Measurements from ENCODE around the gene DNAJB6.
"Not testable (repeated sequence)": the region's sequence is repeated elsewhere in the genome, so short reads cannot be mapped to it uniquely, and the experiment has no call there.

DNAJB6 gene

DNA sequence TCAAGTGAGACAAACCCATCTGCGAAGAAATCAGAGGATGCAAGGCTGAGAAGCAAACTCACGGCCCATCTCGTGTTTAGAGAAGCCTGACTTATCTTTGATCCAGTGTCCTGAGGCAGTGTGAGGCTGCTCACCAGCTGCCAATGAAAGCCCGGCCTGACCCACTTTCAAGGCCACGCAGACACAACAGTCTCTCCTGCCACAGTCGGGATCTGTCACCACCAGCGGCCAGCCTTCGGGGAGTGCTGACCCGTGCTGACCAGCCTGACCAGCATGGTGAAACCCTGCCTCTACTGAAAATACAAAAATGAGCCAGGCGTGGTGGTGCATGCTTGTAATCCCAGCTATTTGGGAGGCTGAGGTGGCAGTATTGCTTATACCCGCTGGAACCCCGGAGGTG, 7.4 kb upstream of the DNAJB6 start:
- DNase-seq: no peak

DNA sequence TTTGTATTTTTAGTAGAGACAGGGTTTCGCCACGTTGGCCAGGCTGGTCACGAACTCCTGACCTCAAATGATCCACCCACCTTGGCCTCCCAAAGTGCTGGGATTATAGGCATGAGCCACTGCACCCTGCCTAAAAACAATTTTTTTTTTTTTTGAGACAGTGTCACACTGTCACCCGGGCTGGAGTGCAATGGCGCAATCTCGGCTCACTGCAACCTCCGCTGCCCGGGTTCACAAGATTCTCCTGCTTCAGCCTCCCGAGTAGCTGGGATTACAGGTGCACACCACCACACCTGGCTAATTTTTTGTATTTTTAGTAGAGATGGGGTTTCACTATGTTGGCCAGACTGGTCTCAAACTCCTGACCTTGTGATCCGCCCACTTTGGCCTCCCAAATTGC, 6.2 kb upstream of the DNAJB6 start:
- not testable (repeated sequence) for DNase-seq

DNA sequence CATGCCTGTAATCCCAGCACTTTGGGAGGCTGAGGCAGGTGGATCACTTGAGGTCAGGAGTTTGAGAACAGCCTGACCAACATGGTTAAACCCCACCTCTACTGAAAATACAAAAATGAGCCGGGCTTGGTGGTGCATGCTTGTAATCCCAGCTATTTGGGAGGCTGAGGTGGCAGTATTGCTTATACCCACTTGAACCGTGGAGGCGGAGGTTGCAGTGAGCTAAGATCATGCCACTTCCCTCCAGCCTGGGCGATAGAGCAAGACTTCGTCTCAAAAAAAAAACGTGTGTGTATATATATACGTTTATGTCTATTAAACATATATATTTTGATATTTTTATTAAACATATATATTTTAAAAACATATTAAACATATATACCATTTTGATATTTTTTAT, 5.8 kb upstream of the DNAJB6 start:
- not testable (repeated sequence) for DNase-seq

DNA sequence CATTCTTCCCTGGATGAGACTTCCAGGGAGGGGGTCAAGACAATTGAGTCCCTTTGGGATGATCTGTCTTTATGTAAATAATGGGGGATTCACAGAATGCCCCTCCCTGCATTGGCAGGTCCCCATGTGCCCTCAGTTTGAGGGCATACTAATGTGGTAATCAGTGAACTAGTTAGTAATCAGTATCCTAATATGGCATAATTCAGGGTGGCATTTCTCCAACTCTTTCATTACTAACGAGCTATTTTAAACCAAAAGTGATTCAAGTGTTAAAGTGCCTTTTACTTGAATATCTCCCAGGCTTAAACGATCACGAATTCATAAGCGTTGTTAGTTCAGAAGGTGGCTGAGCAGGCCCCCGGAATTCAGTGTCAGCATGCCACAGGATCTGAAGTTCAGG, 1.6 kb upstream of the DNAJB6 start:
- DNase-seq: no peak

DNA sequence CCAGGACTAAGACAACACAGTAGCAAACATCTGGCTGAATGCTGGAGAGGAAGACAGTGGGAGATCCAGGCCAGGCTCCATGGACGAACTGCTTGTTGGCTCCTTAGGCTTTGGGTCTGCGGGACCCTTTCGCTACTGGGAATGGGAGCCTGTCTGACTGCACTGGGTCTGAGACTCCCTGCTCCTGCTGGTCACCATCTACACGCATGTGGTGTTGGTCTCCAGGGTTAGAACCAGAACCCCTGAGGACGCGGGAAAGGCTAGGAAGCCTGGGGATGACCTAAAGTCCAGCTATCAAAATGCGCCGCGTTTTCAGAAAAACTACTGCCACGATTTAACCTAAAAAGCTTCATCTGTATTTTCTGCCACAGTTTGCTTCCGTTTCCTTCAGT, 817 bp upstream of the DNAJB6 start:
- DNase-seq: no peak

DNA sequence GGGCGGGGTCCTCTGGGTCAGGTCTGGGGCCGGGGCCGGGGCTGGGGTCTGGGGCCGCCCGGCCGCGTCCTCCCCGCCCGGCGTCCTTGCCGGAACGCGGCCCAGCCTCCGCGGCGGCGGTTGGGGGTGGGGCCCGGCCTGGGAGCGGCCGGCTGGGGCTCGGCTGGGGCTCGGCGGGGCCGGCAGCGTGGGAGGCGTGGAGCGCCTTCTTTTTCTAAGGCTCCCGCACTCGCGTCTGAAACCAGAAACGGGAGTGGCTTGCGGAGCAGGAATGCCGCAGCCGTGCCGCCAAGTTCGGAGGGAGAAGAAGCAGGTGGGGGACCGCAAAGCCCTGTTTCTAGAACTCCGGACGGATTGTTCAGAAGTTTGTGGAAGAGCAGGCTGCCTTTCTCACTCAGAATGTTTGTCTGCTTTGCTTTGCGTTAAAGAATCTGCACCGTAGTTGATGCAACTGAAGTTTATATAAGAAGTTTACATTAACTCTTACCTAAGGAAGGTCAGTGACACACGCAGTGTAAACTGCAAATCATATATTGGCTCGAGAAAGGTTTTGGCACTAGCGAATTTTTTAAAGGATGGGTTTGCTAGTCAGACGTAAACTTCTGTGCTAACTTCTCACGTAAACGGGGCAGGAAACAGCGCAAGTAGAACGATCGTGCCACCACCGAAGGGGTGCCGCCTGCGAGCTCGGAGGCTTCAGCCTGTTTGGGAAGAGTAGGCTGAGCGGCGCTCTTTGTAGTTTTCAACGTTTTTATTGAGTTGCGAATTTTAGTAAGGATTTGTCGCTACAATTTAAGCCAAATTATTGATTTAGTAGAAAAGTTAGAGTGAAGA, 729 bp downstream of the DNAJB6 start:
- DNase-seq: peak; percentile 60

DNA sequence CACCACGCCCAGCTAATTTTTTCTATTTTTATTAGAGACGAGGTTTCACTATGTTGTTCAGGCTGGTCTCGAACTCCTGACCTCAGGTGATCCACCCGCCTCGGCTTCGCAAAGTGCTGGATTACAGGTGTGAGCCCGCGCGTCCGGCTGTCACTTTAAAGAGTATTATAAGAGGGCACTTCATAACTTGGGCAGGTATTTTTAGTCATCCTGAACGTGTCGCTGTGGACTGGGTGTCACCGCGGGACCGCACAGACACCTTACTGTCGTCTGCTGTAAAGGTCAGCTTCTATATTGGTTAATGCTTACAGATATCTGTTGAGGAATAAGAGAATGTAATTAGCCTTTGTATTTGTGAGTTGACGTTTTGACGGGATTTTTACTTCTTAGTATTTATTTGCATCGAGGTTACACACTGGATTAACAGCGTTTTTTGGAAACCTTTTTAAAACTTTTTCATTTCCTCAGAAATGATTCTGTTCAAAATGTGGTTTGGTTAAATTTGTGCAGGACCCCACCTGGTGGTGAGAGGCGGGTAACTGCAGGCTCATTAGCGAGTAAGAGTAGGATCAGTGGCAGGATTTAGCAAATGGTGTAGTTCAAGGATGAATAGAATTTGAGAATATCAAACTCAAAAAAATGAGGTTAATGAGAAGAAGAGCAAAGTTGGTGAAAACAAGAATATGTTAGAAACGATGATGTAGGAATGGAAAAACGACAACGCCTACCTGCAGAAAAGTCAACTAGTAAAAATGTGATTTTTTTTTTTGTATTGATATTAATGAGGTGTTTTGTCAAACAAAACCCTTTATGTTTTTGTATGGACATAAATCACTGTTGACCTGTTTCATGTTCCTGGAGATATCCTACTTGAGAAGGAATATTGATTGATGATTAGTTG, 3.2 kb downstream of the DNAJB6 start:
- peak; percentile 52 for DNase-seq

DNA sequence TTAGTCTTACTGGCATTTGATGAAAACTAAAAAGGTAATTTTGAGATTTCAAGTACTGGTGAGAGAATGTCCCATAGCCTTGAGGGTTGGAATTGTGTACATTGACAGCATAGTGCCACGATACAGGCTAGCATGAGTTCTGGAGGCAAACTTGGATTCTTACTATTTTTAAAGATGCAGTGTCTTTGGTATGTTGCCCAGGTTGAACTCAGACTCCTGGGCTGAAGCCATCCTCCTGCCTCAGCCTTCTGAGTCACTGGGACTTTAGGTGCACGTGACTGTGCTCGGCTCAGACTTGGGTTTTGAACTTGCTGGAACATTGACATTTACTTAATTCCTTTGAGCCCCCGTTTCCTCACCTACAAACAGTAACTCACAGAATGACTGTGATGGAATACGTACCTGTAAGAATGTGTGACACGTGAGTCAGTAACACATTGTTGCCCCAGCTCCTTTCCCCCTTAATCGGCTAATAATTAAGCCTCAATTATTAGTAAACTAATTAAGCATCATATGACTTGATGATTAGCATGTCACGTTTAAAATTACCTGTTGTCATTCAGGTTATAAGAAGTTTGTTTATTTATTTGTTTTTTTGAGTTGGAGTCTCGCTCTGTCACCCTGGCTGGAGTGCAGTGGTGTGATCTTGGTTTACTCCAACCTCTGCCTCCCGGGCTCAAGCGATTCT, 10.6 kb downstream of the DNAJB6 start:
- no peak for DNase-seq

DNA sequence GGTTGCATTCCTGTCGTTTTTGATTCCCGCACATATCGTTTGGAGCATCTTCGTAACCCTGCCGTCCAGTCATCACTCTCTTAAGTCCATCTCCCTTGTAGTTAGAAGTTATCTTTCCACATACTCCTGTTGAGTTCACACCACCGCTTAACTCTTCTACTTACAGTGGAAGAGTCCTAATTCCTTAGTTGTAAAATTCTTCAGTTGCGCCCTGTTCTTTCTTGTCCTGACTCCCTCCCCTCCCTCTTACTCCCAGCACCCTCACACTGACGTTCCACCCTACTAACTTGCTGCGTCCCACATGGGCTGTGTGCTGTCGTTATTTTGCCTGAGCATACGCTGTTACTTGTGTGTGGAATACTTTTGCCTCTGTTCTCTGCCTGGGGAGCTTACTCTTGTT, 11.7 kb downstream of the DNAJB6 start:
- no peak for DNase-seq

DNA sequence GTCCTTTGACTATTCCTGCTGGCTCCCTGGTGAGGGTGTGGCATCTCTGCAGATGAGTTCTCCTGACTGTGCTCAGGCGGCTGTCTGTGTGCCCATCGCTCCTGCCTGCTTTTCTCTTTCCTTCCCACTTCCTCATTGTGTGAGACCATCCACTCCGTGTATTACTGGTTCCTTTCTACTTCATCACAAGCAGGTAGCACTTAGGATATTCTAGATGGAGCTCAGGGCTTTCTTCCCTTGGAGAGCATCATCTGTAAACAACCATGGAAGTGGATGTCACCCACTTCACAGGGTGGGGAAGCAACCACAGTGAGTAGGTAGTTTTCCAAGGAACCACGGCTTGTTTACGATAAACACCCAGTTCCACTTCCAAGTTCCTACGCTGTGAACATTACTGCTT, 15.7 kb downstream of the DNAJB6 start:
- peak; percentile 45 for DNase-seq

DNA sequence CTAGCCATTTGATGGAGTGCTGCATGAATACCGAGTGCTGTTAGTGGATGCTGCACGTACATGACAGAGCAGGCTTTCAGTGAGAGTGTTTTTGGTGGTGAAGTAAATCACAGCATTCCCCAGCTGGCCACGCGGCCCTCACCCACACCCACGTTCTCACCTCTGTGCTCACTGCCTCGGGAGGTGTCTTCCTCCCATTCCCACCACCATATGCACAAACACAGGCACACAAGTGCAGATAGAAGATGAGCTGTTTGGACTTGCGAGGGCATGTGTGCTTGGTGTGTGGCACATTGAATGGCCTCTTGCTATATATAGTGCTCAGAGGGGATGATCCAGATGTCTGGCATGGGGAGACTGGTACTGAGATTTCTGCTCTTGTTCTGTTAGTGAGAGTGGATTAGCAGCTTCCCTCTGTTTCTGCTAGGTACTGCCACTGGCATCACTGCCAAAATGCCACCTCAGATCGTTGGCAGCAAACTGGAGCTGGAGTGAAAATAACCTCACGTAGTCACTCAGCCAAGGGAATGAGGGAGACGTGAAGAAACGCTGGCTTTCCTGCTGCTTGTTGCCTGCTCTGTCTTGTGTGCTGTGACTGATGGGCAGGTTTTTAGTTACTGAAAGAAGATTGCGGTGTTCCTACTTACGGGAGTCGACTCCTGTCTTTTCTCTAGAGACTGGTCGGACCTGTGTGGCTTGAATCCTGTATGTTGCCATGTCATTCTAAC, 19.1 kb downstream of the DNAJB6 start:
- DNase-seq: no peak

DNA sequence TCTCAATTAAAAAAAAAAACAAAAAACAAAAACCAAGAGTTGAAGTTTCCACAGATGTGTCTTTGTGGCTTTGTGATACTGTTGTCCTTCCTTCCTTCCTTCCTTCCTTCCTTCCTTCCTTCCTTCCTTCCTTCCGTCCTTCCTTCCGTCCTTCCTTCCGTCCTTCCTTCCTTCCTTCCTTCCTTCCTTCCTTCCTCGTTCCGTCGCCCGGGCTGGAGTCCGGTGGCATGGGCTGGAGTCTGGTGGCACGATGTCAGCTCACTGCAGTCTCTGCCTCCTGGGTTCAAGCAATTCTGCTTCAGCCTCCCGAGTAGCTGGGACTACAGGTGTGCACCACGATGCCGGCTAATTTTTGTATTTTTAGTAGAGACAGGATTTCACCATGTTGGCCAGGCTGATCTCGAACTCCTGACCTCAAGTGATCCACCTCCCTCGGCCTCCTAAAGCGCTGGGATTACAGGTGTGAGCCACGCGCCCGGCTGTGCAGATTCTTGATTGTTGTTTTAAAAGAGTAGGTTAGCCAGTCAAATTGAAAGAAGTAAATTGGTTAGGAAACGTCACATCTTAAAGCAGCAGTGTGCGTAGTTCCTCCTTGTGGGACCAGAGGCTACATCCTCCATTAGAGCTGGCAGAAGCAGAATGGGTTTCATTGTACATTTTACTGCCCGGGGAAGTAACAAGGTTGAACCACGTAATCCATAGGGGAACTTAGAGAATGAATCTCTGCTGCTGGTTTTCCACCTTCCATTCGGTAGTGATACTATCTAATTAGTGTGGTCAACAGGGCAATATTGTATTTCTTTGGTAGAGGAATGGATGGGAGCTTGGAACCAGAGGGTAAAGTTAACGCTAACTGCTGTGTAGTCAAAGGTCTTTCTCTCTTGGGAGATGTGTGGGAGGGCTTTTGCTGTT, 20.6 kb downstream of the DNAJB6 start:
- no peak for DNase-seq

DNA sequence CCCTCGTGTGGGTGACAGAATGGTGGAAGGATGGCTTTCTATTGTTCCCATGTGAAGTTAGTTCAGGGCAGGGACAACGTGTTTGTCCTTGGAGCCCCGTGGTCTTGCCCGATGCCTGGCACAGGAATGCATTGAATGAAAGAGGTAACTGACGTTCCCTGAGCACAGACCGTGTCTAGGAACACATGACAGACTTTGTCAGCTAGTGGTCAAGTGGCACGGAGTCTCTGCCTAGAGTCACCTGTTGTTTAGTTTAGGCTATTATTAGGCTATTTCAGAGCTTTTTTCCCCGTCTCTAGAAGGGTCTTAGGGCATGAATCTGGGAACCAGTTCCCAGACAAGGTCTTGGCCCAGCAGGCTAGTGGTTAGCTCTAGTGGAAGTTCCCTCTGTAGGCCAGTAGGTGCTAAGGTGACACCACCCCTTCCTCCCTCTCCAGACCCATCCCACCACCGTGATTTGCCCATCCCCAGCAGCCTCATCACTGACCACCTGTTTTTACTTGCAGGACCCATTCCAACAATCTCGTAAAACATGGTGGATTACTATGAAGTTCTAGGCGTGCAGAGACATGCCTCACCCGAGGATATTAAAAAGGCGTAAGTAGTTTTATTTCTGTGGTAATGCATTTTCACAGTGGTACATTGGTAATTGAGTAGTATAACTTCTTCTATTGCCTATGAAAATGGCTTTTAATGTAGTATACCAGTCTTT, 21.4 kb downstream of the DNAJB6 start:
- DNase-seq: no peak

DNA sequence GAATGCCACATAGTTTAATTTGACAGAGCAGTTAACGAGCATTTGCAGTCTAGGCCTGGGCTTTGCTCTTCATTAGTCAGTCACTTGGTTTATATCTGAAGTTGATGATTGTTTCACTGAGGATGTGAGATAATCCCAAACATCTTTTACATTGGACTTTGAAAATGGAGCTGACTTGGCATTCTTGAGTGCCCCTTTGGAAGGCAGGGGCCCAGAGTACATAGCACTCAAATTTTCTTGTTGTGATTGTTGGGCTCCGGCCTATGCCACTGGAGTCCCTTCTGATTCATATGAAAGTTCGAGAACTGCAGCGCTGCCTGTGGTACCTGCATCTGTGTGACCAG, 21.9 kb downstream of the DNAJB6 start:
- no peak for DNase-seq

DNA sequence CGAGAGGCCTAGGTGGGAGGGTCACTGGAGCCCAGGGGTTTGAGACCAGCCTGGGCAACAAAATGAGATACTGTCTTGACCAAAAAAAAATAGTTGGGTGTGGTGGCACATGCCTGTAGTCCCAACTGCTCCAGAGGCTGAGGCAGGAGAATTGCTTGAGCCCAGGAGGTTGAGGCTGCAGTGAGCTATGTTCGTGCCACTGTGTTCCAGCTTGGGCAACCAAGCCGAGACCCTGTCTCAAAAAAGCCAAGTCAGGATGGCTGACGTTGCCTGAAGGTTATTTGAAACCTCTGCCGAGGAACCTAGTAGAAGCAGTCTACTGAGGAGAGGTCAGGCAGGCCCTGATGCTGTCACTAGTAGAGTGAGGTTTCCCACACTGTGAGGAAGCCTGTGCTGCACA, 22.8 kb downstream of the DNAJB6 start:
- DNase-seq: no peak

DNA sequence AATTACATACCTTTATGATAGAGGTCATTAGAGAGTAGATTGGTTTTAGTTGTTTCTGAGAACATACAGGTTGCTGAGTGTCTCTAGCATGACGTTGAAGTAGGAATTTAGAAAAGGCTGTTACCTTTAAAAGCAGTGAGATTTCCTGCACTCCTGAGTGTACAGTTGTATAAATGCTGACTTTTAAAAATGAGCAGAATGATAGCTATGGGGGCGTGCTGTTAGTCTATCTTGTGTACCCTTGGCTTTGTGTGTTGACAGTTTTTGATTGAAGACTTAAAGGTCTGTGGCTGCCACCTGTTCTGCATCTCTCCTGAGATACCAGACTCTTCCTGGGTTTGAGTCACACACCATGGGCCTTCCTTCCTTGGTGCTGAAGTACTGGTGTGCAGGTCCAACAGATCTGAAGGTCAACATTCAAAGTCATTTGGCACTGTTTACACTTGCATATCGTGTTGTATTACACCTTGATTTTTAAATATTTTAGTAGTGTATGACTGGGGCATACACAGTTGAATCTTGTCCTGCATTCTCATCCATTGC, 23.8 kb downstream of the DNAJB6 start:
- no peak for DNase-seq

DNA sequence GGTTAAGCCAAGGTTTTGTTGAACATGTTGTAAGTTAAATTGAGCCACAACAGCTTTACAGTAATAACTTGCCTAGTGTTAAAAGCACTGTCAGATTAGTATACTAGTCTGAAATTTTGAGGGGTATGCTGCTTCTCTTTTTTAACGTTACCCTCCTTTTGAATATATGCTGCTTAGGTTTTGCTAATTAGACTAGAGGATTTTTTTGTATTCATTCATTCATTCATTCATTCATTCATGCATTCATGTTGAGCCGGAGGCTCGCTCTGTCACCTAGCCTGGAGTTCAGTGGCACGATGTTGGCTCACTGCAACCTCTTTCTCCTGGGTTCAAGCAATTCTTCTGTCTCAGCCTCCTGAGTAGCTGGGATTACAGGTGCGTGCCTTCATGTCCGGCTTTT, 24.7 kb downstream of the DNAJB6 start:
- no peak for DNase-seq

DNA sequence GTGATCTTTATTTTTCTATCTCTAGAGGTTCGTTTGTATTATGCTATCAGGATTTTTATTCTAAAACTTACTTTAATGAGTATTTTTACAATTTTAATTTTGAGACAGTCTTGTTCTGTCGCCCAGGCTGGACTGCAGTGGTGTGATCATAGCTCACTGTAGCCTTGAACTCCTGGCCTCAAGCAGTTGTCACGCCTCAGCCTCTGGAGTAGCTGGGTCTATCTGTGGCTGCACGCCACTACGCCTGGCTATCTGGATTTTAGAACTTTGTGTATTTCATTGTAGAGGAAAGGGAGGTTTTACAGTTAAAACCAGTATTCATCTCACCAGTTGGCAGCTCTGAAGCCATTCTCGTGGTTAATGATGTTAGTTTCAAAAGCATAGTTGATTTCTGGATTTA, 25.9 kb downstream of the DNAJB6 start:
- no peak for DNase-seq

DNA sequence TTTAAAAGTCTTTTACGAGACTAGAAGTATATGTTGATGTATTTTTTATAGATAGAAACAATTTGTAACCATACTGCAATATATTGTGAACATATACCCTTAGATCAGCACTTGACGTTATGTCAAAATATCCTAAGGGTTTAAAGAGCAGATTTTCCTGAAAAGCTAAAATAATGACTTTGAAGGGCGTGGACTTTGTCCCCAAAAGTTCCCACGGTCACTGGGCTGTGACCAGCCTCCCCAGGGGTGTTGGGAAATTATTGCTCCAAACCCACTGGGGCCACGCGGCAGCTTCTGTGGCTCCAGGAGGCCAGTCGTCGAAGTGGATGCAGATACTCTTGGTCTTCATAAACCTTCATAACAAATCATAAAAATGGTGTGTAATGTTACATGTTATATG, 29.9 kb downstream of the DNAJB6 start:
- DNase-seq: no peak

DNA sequence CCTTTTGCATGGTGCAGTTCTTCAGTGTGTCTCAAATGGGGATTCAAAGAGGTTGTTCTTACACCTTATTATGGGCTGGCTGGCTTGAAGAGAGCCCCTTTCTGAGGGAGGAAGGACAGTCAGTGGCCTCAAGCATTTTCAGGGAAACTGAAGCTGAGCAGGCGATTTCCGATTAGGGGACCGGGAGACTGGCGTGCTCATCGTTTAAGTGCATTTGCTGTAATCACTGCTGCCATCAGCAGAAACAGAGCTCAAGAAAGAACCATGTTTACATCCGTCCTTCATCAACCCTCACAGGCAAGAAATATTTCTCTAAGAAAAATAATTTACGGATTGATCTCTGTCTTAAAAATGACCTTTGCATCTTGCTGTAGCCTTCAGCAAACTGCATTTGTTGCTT, 32.2 kb downstream of the DNAJB6 start:
- no peak for DNase-seq

DNA sequence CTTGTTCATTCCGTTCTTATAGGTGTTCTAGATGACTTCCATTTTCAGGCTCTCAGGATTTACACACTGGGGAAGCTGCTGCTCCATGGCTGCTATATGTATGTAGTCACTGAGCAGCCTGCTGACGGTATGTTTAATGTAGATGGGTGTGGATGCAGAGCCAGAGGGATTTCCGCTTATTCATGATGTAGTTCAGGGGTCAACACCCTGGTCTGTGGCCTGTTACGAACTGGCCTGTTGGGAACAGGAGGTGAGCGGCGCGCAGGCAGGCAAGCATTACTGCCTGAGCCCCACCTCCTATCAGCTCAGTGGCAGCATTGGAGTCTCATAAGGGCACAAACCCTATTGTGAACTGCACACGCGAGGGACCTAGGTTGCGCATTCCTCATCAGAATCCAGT, 33.9 kb downstream of the DNAJB6 start:
- no peak for DNase-seq

Data from GF-D8 (cell line).